HEK293 (cell line): ENCODE measurements around the gene TTC23.

Source experiments
- CTCF ChIA-PET: fragments of 350-600 bp; formaldehyde crosslinking; extraction: SDS; loops from one replicate; lab custom pipeline; 2021; ENCODE audit warnings: antibody characterized with exemption; lab: Yijun Ruan, JAX
- POLR2A ChIA-PET: fragments of 300-600 bp; formaldehyde crosslinking; extraction: SDS; loops from one replicate; lab custom pipeline; 2020; ENCODE audit warnings: antibody characterized with exemption, inconsistent platforms; lab: Yijun Ruan, JAX
- H3K27ac ChIP-seq: fragments of 200-500 bp; sonication (Bioruptor generic); 2 replicates; pipeline ENCODE4 v1.5.1; 2014; ENCODE audit warnings: low read depth, low read length, control low read depth, inconsistent platforms; ENCODE audit errors: extremely low read depth
- H3K36me3 ChIP-seq, 2 experiments: fragments of 200-500 bp in 1 of 2; sonication (Bioruptor generic) in 1 of 2; 1 replicate in 1 of 2; 2 replicates in 1 of 2; pipeline ENCODE4 v1.5.1; 2014 to 2017; ENCODE audit warnings: inconsistent platforms in 2 of 2, low read length in 2 of 2; ENCODE audit not compliant: control insufficient read depth in 2 of 2, insufficient read depth in 1 of 2
- H3K4me1 ChIP-seq: fragments of 200-500 bp; sonication (Bioruptor generic); 2 replicates; pipeline ENCODE4 v1.5.1; 2014; ENCODE audit warnings: mild to moderate bottlenecking, low read length, inconsistent platforms; ENCODE audit not compliant: control insufficient read depth, insufficient read depth
- H3K4me3 ChIP-seq: 2 replicates; pipeline ENCODE4 v1.5.1; 2011; ENCODE audit warnings: low read depth, mild to moderate bottlenecking, control low read depth, low read length, moderate library complexity
- H3K9me3 ChIP-seq: fragments of 200-500 bp; sonication (Bioruptor generic); 2 replicates; pipeline ENCODE4 v1.5.1; 2014; ENCODE audit warnings: low read depth, low read length, inconsistent platforms; ENCODE audit not compliant: control insufficient read depth, insufficient read depth
- IKZF3 ChIP-seq: fragments of 450-650 bp; IDR thresholded peaks from 2 replicates; pipeline ENCODE4 v1.5.0; 2018; ENCODE audit warnings: missing biosample characterization, mild to moderate bottlenecking, missing genetic modification characterization, moderate library complexity
- KLF10 ChIP-seq: fragments of 450-650 bp; IDR thresholded peaks from 2 replicates; pipeline ENCODE4 v1.5.1; 2018; ENCODE audit warnings: missing biosample characterization, mild to moderate bottlenecking, missing genetic modification characterization
- KLF8 ChIP-seq: fragments of 450-650 bp; formaldehyde crosslinking; IDR thresholded peaks from 2 replicates; pipeline ENCODE4 v1.5.1; 2016; ENCODE audit warnings: missing biosample characterization, missing genetic modification characterization
- PRDM10 ChIP-seq: fragments of 450-650 bp; formaldehyde crosslinking; IDR thresholded peaks from 2 replicates; pipeline ENCODE4 v1.5.1; 2016; ENCODE audit warnings: missing biosample characterization, missing genetic modification characterization
- SCRT2 ChIP-seq: fragments of 450-650 bp; formaldehyde crosslinking; IDR thresholded peaks from 2 replicates; pipeline ENCODE4 v1.5.1; 2016; ENCODE audit warnings: missing biosample characterization, missing genetic modification characterization
- SETDB1 ChIP-seq: IDR thresholded peaks from one replicate; pipeline ENCODE4 v1.6.1; 2017; ENCODE audit warnings: mild to moderate bottlenecking, low read length, moderate library complexity, mixed read lengths; ENCODE audit not compliant: insufficient read length
- TRIM28 ChIP-seq: IDR thresholded peaks from 2 replicates; pipeline ENCODE4 v1.6.1; 2011; ENCODE audit warnings: low read length, control low read depth, borderline replicate concordance
- ZBTB17 ChIP-seq: fragments of 450-650 bp; formaldehyde crosslinking; IDR thresholded peaks from 2 replicates; pipeline ENCODE4 v1.5.1; 2016; ENCODE audit warnings: missing biosample characterization, missing genetic modification characterization
- ZFHX2 ChIP-seq: fragments of 450-650 bp; formaldehyde crosslinking; conservative IDR thresholded peaks from 2 replicates; pipeline ENCODE4 v1.5.1; 2016; ENCODE audit warnings: missing biosample characterization, missing genetic modification characterization
- ZNF146 ChIP-seq: fragments of 450-650 bp; formaldehyde crosslinking; IDR thresholded peaks from 2 replicates; pipeline ENCODE4 v1.5.1; 2016; ENCODE audit warnings: missing biosample characterization, missing genetic modification characterization
- ZNF175 ChIP-seq: fragments of 450-650 bp; formaldehyde crosslinking; IDR thresholded peaks from 2 replicates; pipeline ENCODE4 v1.5.1; 2016; ENCODE audit warnings: missing biosample characterization, missing genetic modification characterization
- ZNF221 ChIP-seq: fragments of 450-650 bp; formaldehyde crosslinking; IDR thresholded peaks from 2 replicates; pipeline ENCODE4 v1.5.1; 2017; ENCODE audit warnings: missing biosample characterization, missing genetic modification characterization, borderline replicate concordance
- ZNF223 ChIP-seq: fragments of 450-650 bp; formaldehyde crosslinking; IDR thresholded peaks from 2 replicates; pipeline ENCODE4 v1.5.1; 2016; ENCODE audit warnings: missing biosample characterization, missing genetic modification characterization
- ZNF335 ChIP-seq: fragments of 450-650 bp; formaldehyde crosslinking; conservative IDR thresholded peaks from 2 replicates; pipeline ENCODE4 v1.5.1; 2016; ENCODE audit warnings: missing biosample characterization, missing genetic modification characterization
- ZNF354C ChIP-seq: fragments of 450-650 bp; formaldehyde crosslinking; IDR thresholded peaks from 2 replicates; pipeline ENCODE4 v1.5.1; 2016; ENCODE audit warnings: missing biosample characterization, missing genetic modification characterization, low read depth, borderline replicate concordance
- ZNF416 ChIP-seq: fragments of 450-650 bp; formaldehyde crosslinking; IDR thresholded peaks from 2 replicates; pipeline ENCODE4 v1.5.1; 2016; ENCODE audit warnings: missing biosample characterization, missing genetic modification characterization
- ZNF433 ChIP-seq: fragments of 450-650 bp; formaldehyde crosslinking; IDR thresholded peaks from 2 replicates; pipeline ENCODE4 v1.5.1; 2016; ENCODE audit warnings: missing biosample characterization, missing genetic modification characterization, low read depth
- ZNF510 ChIP-seq: fragments of 450-650 bp; formaldehyde crosslinking; IDR thresholded peaks from 2 replicates; pipeline ENCODE4 v1.5.1; 2018; ENCODE audit warnings: mild to moderate bottlenecking, missing genetic modification characterization, missing biosample characterization; ENCODE audit not compliant: insufficient replicate concordance
- ZNF544 ChIP-seq: fragments of 450-650 bp; formaldehyde crosslinking; IDR thresholded peaks from 2 replicates; pipeline ENCODE4 v1.5.0; 2017; ENCODE audit warnings: missing biosample characterization, missing genetic modification characterization
- ZNF549 ChIP-seq: fragments of 450-650 bp; IDR thresholded peaks from 2 replicates; pipeline ENCODE4 v1.5.1; 2018; ENCODE audit warnings: missing biosample characterization, missing genetic modification characterization, mild to moderate bottlenecking, inconsistent platforms, moderate library complexity
- ZNF555 ChIP-seq: fragments of 450-650 bp; formaldehyde crosslinking; conservative IDR thresholded peaks from 2 replicates; pipeline ENCODE4 v1.5.1; 2017; ENCODE audit warnings: missing biosample characterization, mild to moderate bottlenecking, missing genetic modification characterization, inconsistent platforms
- ZNF561 ChIP-seq: fragments of 450-650 bp; IDR thresholded peaks from 2 replicates; pipeline ENCODE4 v1.5.1; 2018; ENCODE audit warnings: missing biosample characterization, missing genetic modification characterization, borderline replicate concordance
- ZNF600 ChIP-seq: fragments of 450-650 bp; formaldehyde crosslinking; IDR thresholded peaks from 2 replicates; pipeline ENCODE4 v1.5.1; 2016; ENCODE audit warnings: missing biosample characterization, missing genetic modification characterization
- ZNF692 ChIP-seq: fragments of 450-650 bp; formaldehyde crosslinking; IDR thresholded peaks from 2 replicates; pipeline ENCODE4 v1.5.1; 2016; ENCODE audit warnings: missing biosample characterization, missing genetic modification characterization
- ZNF791 ChIP-seq: fragments of 450-650 bp; formaldehyde crosslinking; IDR thresholded peaks from 2 replicates; pipeline ENCODE4 v1.5.1; 2016; ENCODE audit warnings: missing biosample characterization, missing genetic modification characterization

Gene TTC23

GRCh38 chr15:99275525-99276128 lies 26.2 kb upstream of the TTC23 start (continued):
- peak; percentile 76 for TF ChIP-seq ZBTB17 (tag by site-specific recombination)
- no peak for TF ChIP-seq ZNF354C (tag by site-specific recombination)
- peak; percentile 82 for TF ChIP-seq SCRT2
- TF ChIP-seq IKZF3 (tag by site-specific recombination) = peak; percentile 54; the same call in 1 of the 2 replicates
- TF ChIP-seq ZNF335 (tag by site-specific recombination) = peak; percentile 20; the same call in 1 of the 2 replicates
- no peak for TF ChIP-seq ZNF510 (tag by site-specific recombination)
- peak; percentile 73 for TF ChIP-seq ZNF561 (tag by site-specific recombination)
- TF ChIP-seq ZNF146 (tag by site-specific recombination) = no peak
- TF ChIP-seq KLF10 (tag by site-specific recombination) = no peak
- TF ChIP-seq TRIM28 = no peak
- TF ChIP-seq ZNF175 (tag by site-specific recombination) = no peak
- 0 out of 2 replicates have a peak, but pooled peaks have one; percentile 39 for TF ChIP-seq ZNF692 (tag by site-specific recombination)

GRCh38 chr15:99275061-99275460 lies 25.7 kb upstream of the TTC23 start:
- Histone ChIP-seq H3K9me3 (no peaks in the 10 kb centered on the region), H3K36me3 (no peaks in the 10 kb centered on the region), H3K27ac (no peak overlapping the region), H3K4me3 (no peak overlapping the region), H3K4me1 (peaks cover 6% of the 10 kb centered on the region; the same call in 1 of the 2 replicates)
- CTCF ChIA-PET = interaction anchor here (0.5 to 6.6 kb wide), 8 partner anchors 12 to 627 kb away, joined by 3 to 142 read pairs (median 3); no protein-coding TSS in a partner anchor
- POLR2A ChIA-PET = interaction anchor here (0.5 to 1.6 kb wide), 2 partner anchors 24 to 330 kb away, joined by 3 to 4 read pairs; partner anchors contain the start of gene LRRC28
- TF ChIP-seq ZNF549 (tag by site-specific recombination) (peak; percentile 80), ZNF791 (tag by site-specific recombination) (no peak)

GRCh38 chr15:99273801-99274200 lies 24.4 kb upstream of the TTC23 start:
- Histone ChIP-seq H3K27ac (no peak overlapping the region), H3K9me3 (no peaks in the 10 kb centered on the region), H3K36me3 (no peaks in the 10 kb centered on the region)
- CTCF ChIA-PET = interaction anchor here (0.7 to 6.6 kb wide), 26 partner anchors 9 to 1185 kb away, joined by 3 to 142 read pairs (median 7); partner anchors contain the start of genes LRRC28 and LYSMD4
- no peak for TF ChIP-seq ZNF549 (tag by site-specific recombination)
- TF ChIP-seq IKZF3 (tag by site-specific recombination) = 0 out of 2 replicates have a peak, but pooled peaks have one; percentile 47
- no peak for TF ChIP-seq ZNF416
- no peak for TF ChIP-seq ZNF544 (tag by site-specific recombination)
- TF ChIP-seq ZNF223 (tag by site-specific recombination) = no peak
- TF ChIP-seq SETDB1 = no peak
- TF ChIP-seq, all 188 proteins: peak for 1
- Histone ChIP-seq H3K4me1 (peaks cover 6% of the 10 kb centered on the region; the same call in 1 of the 2 replicates), H3K4me3 (no peak overlapping the region)
- POLR2A ChIA-PET = no interaction called here

- no peak overlapping the region for H3K27ac ChIP-seq
- POLR2A ChIA-PET = interaction anchor here (2.3 kb wide), 1 partner anchor 17 kb away, joined by 7 read pairs; the partner anchor contains the start of gene LRRC28
- TF ChIP-seq ZNF221 (tag by site-specific recombination) (no peak), ZNF555 (no peak), ZNF600 (tag by site-specific recombination) (0 out of 2 replicates have a peak, but pooled peaks have one; percentile 15), ZNF549 (tag by site-specific recombination) (no peak), ZFHX2 (0 out of 2 replicates have a peak, but pooled peaks have one; percentile 6), ZNF433 (tag by site-specific recombination) (no peak), KLF8 (no peak), PRDM10 (tag by site-specific recombination) (peak; percentile 81)
Observed at GRCh38 chr15:99268431-99268830, 19.1 kb upstream of the TTC23 start.

More at GRCh38 chr15:99268431-99268830, 19.1 kb upstream of the TTC23 start:
- no peak overlapping the region for H3K4me3 ChIP-seq
- H3K4me1 ChIP-seq = peaks cover 12% of the 10 kb centered on the region
- CTCF ChIA-PET = interaction anchor here (0.5 to 1.9 kb wide), 15 partner anchors 14 to 568 kb away, joined by 3 to 16 read pairs (median 3); no protein-coding TSS in a partner anchor
- H3K36me3 ChIP-seq = peaks cover 0 to 2% of the 10 kb centered on the region in 2 experiments; a peak in 1 of 3 replicates
- no peaks in the 10 kb centered on the region for H3K9me3 ChIP-seq
